ENCODE data around the gene ATAD3B. TPM values are rescaled to one million over a fixed set of nuclear protein-coding genes. Genes with fewer than 3 reads are reported as not detected.

ATAD3B gene
- total and polyA plus RNA-seq, 10 of the 15 experiments (the other 5 are each of a cell fraction or from before 2014, with no cell fraction given): 0.03 to 38.8 (median 23.8) TPM

DNA sequence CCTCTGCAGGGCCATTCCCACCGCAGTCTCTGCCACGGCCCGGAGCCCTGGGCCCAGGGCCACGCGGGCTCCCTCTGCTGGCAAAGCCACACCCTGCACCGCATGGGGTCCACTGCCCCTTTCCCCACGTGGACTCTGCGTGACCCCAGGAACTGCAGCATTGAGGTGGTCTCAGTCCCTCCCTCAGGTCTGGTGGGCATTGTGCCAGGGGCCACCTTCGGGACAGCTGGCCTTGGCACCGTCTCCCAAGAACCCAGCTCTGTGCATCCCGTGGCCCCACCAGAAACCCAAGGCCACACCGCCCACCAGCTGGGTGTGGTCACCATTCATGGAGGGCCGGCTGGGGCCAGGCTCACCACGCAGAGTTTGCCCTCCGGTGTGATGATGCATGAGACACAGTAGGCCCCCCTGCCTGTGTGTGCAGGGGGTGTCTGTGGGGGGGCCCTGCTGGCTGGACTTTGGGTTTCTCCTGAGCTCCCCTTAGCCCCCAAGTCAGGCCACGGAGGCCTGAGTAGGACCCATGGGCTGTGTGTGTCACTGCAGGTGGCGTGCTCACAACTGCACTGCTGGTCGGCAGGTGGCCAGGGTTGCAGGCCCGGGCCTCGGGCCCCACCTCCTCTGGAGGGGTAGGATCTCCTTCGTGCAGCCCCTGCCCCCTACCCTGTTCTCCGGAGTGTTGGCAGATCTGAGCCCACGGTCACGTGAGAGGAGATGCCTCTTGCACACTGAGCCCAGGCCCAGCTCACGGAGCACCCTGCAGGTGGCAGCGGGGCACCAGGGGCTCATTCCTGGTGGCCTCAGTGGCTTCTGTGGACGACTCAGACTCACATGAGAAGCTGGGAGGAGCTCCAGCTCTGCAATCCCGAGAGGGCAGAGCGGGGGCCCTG lies 30.3 kb upstream of the ATAD3B start:
- DNase-seq (ENCODE audit: low read depth, low spot score) (no peak), ATAC-seq (peak; percentile 83), FAIRE-seq (no peak)
- H3K4me2 ChIP-seq (ENCODE audit: control insufficient read depth, insufficient read depth): no peak overlapping the region
- ChIA-PET POLR2A (interaction anchor here (0.7 to 1.8 kb wide), 2 partner anchors 39 to 42 kb away, joined by 4 read pairs; partner anchors contain the start of gene CCNL2), SMC1A (ENCODE audit: uncharacterized antibody, unreplicated experiment) (interaction anchor here (0.6 to 1.5 kb wide), 8 partner anchors 21 to 69 kb away, joined by 3 to 5 read pairs (median 3); partner anchors contain the start of genes AURKAIP1 and CCNL2), CTCF (interaction anchor here (0.5 to 2.7 kb wide), 18 partner anchors 8 to 96 kb away, joined by 3 to 17 read pairs (median 4); partner anchors contain the start of genes ATAD3C, CCNL2 and MRPL20), RAD21 (ENCODE audit: unreplicated experiment) (interaction anchor here (1.0 to 1.9 kb wide), 7 partner anchors 19 to 63 kb away, joined by 3 to 5 read pairs (median 4); partner anchors contain the start of gene MRPL20)
- intact Hi-C loops (cut with micrococcal nuclease; ENCODE audit: unreplicated experiment): loop anchor here (2.0 kb wide), 3 partner anchors 34 to 64 kb away; partner anchors contain the start of genes CCNL2 and MRPL20
- no peaks in the 10 kb centered on the region for H3K27me3 ChIP-seq (replicated peaks in 1 of 2; ENCODE audit: control insufficient read depth in 2 of 2, insufficient read depth in 2 of 2, low read length in 1 of 2)
- no peaks in the 10 kb centered on the region for H3K9me3 ChIP-seq (replicated peaks; ENCODE audit: control insufficient read depth, insufficient read depth, low read length)
- H2AFZ ChIP-seq (ENCODE audit: control insufficient read depth, low read depth, low read length): peak overlapping the region; percentile 47
- no peak overlapping the region for H3K9ac ChIP-seq (ENCODE audit: control insufficient read depth, insufficient read depth, low read length)
- H4K20me1 ChIP-seq (ENCODE audit: control insufficient read depth, insufficient read depth): no peaks in the 10 kb centered on the region
- no peak overlapping the region for H3K4me3 ChIP-seq
- in situ Hi-C loops (cut with MboI): no loop called here
- H3K79me2 ChIP-seq (ENCODE audit: control insufficient read depth, insufficient read depth, low read length): no peaks in the 10 kb centered on the region
- WGBS (ENCODE audit: insufficient coverage, insufficient replicate concordance, low lambda C conversion rate, missing lambda C conversion rate): 27% methylated on average over 29 of the region's 29 CpGs
- no TSS peak for BruUV-seq (replicated peaks)
- no peak overlapping the region for H3K27ac ChIP-seq (ENCODE audit: control insufficient read depth, insufficient read depth)
- H3K4me1 ChIP-seq (ENCODE audit: control insufficient read depth, insufficient read depth, low read length): peaks cover 9% of the 10 kb centered on the region
- H3K36me3 ChIP-seq (ENCODE audit: control insufficient read depth in 2 of 2, insufficient read depth in 2 of 2, low read length in 1 of 2): no peaks in the 10 kb centered on the region
- TF ChIP-seq GATAD2B (conservative IDR thresholded peaks at IDR 0.05; ENCODE audit: low read depth) (peak; percentile 66; the same call in 1 of the 2 replicates), ZNF207 (IDR thresholded peaks at IDR 0.05; ENCODE audit: borderline replicate concordance) (peak; percentile 21; the same call in 1 of the 2 replicates), YY1 (IDR thresholded peaks at IDR 0.05; ENCODE audit: low read depth, low read length) (peak; percentile 73), RUNX3 (IDR thresholded peaks at IDR 0.05; ENCODE audit: low read length) (peak; percentile 48), MXI1 (IDR thresholded peaks at IDR 0.05; ENCODE audit: low read depth, low read length) (0 out of 2 replicates have a peak, but pooled peaks have one; percentile 33), RELA (IDR thresholded peaks at IDR 0.05; ENCODE audit: borderline replicate concordance, partially characterized antibody) (no peak), IKZF1 (conservative IDR thresholded peaks at IDR 0.05) (peak; percentile 21), SMC3 (IDR thresholded peaks at IDR 0.05; ENCODE audit: borderline replicate concordance, low read length) (peak; percentile 73; the same call in 1 of the 2 replicates), IKZF2 (IDR thresholded peaks at IDR 0.05) (no peak), BHLHE40 (IDR thresholded peaks at IDR 0.05; ENCODE audit: borderline replicate concordance in 1 of 2, low read depth in 2 of 2, low read length in 1 of 2) (peak in 1 of 2 experiments; percentile 81; a peak in 2 of 4 replicates), CHD2 (IDR thresholded peaks at IDR 0.05; ENCODE audit: borderline replicate concordance, low read depth, low read length) (0 out of 2 replicates have a peak, but pooled peaks have one; percentile 21)
- TF ChIP-seq, protein P1, sequence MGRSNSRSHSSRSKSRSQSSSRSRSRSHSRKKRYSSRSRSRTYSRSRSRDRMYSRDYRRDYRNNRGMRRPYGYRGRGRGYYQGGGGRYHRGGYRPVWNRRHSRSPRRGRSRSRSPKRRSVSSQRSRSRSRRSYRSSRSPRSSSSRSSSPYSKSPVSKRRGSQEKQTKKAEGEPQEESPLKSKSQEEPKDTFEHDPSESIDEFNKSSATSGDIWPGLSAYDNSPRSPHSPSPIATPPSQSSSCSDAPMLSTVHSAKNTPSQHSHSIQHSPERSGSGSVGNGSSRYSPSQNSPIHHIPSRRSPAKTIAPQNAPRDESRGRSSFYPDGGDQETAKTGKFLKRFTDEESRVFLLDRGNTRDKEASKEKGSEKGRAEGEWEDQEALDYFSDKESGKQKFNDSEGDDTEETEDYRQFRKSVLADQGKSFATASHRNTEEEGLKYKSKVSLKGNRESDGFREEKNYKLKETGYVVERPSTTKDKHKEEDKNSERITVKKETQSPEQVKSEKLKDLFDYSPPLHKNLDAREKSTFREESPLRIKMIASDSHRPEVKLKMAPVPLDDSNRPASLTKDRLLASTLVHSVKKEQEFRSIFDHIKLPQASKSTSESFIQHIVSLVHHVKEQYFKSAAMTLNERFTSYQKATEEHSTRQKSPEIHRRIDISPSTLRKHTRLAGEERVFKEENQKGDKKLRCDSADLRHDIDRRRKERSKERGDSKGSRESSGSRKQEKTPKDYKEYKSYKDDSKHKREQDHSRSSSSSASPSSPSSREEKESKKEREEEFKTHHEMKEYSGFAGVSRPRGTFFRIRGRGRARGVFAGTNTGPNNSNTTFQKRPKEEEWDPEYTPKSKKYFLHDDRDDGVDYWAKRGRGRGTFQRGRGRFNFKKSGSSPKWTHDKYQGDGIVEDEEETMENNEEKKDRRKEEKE (IDR thresholded peaks at IDR 0.05): no peak
- TF ChIP-seq, protein P2, sequence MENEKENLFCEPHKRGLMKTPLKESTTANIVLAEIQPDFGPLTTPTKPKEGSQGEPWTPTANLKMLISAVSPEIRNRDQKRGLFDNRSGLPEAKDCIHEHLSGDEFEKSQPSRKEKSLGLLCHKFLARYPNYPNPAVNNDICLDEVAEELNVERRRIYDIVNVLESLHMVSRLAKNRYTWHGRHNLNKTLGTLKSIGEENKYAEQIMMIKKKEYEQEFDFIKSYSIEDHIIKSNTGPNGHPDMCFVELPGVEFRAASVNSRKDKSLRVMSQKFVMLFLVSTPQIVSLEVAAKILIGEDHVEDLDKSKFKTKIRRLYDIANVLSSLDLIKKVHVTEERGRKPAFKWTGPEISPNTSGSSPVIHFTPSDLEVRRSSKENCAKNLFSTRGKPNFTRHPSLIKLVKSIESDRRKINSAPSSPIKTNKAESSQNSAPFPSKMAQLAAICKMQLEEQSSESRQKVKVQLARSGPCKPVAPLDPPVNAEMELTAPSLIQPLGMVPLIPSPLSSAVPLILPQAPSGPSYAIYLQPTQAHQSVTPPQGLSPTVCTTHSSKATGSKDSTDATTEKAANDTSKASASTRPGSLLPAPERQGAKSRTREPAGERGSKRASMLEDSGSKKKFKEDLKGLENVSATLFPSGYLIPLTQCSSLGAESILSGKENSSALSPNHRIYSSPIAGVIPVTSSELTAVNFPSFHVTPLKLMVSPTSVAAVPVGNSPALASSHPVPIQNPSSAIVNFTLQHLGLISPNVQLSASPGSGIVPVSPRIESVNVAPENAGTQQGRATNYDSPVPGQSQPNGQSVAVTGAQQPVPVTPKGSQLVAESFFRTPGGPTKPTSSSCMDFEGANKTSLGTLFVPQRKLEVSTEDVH (IDR thresholded peaks at IDR 0.05; ENCODE audit: low read depth, partially characterized antibody): no peak
- TF ChIP-seq, protein P3, sequence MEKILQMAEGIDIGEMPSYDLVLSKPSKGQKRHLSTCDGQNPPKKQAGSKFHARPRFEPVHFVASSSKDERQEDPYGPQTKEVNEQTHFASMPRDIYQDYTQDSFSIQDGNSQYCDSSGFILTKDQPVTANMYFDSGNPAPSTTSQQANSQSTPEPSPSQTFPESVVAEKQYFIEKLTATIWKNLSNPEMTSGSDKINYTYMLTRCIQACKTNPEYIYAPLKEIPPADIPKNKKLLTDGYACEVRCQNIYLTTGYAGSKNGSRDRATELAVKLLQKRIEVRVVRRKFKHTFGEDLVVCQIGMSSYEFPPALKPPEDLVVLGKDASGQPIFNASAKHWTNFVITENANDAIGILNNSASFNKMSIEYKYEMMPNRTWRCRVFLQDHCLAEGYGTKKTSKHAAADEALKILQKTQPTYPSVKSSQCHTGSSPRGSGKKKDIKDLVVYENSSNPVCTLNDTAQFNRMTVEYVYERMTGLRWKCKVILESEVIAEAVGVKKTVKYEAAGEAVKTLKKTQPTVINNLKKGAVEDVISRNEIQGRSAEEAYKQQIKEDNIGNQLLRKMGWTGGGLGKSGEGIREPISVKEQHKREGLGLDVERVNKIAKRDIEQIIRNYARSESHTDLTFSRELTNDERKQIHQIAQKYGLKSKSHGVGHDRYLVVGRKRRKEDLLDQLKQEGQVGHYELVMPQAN (conservative IDR thresholded peaks at IDR 0.05): 0 out of 2 replicates have a peak, but pooled peaks have one; percentile 45
